Smooth muscle cell (in vitro differentiated cells): ENCODE results near the gene SCO1. TPM values are rescaled to one million over a fixed set of nuclear protein-coding genes. Genes with fewer than 3 reads are reported as not detected.
A peak's percentile ranks its signal among the peaks of the same experiment; 100 is the strongest.

ENCODE experiments used
- DNase-seq: peaks from one replicate; lab custom pipeline; 2025; ENCODE audit not compliant: unreplicated experiment; lab: John Stamatoyannopoulos, UW
- H2AFZ ChIP-seq: fragments of 200-600 bp; sonication (generic); 2 replicates; pipeline ENCODE4 v1.6.0; 2016; ENCODE audit warnings: antibody characterized with exemption, low read depth, mild to moderate bottlenecking
- H3F3A ChIP-seq: fragments of 200-600 bp; sonication (generic); 2 replicates; pipeline ENCODE4 v1.6.0; 2017; ENCODE audit warnings: antibody characterized with exemption, low read depth
- H3K27ac ChIP-seq: fragments of 200-600 bp; sonication (generic); 2 replicates; pipeline ENCODE4 v1.5.1; 2016; ENCODE audit warnings: low read depth, mild to moderate bottlenecking
- H3K27me3 ChIP-seq: fragments of 200-600 bp; sonication (generic); 2 replicates; pipeline ENCODE4 v1.6.1; 2016; ENCODE audit warnings: low read depth, mild to moderate bottlenecking
- H3K36me3 ChIP-seq: fragments of 200-600 bp; sonication (generic); 2 replicates; pipeline ENCODE4 v1.5.1; 2016; ENCODE audit warnings: low read depth
- H3K4me1 ChIP-seq: fragments of 200-600 bp; sonication (generic); 2 replicates; pipeline ENCODE4 v1.5.1; 2016; ENCODE audit warnings: low read depth
- H3K4me2 ChIP-seq: fragments of 200-600 bp; sonication (generic); 2 replicates; pipeline ENCODE4 v1.6.0; 2016; ENCODE audit warnings: mild to moderate bottlenecking
- H3K4me3 ChIP-seq: fragments of 200-600 bp; sonication (generic); 2 replicates; pipeline ENCODE4 v1.5.1; 2016; ENCODE audit warnings: mild to moderate bottlenecking
- H3K79me2 ChIP-seq: fragments of 200-600 bp; sonication (generic); 2 replicates; pipeline ENCODE4 v1.6.0; 2016; ENCODE audit warnings: low read depth, mild to moderate bottlenecking
- H3K9ac ChIP-seq: fragments of 200-600 bp; sonication (generic); 2 replicates; pipeline ENCODE4 v1.6.0; 2016; ENCODE audit warnings: low read depth
- H3K9me3 ChIP-seq: fragments of 200-600 bp; sonication (generic); replicated peaks from 2 replicates; pipeline ENCODE4 v1.5.1; 2016; ENCODE audit warnings: low read depth
- H4K20me1 ChIP-seq: fragments of 200-600 bp; sonication (generic); 2 replicates; pipeline ENCODE4 v1.6.0; 2016; ENCODE audit warnings: low read depth
- CTCF ChIP-seq: fragments of 200-600 bp; sonication (generic); IDR thresholded peaks from 2 replicates; pipeline ENCODE4 v1.5.1; 2017; ENCODE audit warnings: borderline replicate concordance, mild to moderate bottlenecking, antibody characterized with exemption; ENCODE audit not compliant: insufficient read depth, poor library complexity, severe bottlenecking
- WGBS: methylation state at CpG from one replicate; pipeline ENCODE4 v1.1.7; 2016; ENCODE audit warnings: low lambda C conversion rate; 5-methylcytosine and 5-hydroxymethylcytosine counted together
- polyA plus RNA-seq: library from polyadenylated mRNA; unstranded; fragments of >200 nt; fragmentation: Nextera tagmentation; extraction: Ambion mirVana; gene quantifications from 2 replicates; pipeline ENCODE4 v1.2.1, GENCODE V29; 2016
- total RNA-seq: library from RNA; depleted of rRNA; stranded (reverse); fragments of >200 nt; gene quantifications from 2 replicates; pipeline ENCODE4 v1.2.3, GENCODE V29; 2014

Gene SCO1
- total and polyA plus RNA-seq, 2 experiments from 2014 or later = 25.9 to 28.3 TPM

- Histone ChIP-seq H3K9ac (no peak overlapping the region), H3K9me3 (no peaks in the 10 kb centered on the region), H3F3A (no peaks in the 10 kb centered on the region), H4K20me1 (peaks cover 34% of the 10 kb centered on the region), H2AFZ (no peak overlapping the region), H3K79me2 (peaks cover 31% of the 10 kb centered on the region), H3K4me3 (no peak overlapping the region), H3K27me3 (no peaks in the 10 kb centered on the region), H3K27ac (no peak overlapping the region), H3K36me3 (peaks cover 36% of the 10 kb centered on the region), H3K4me1 (no peaks in the 10 kb centered on the region), H3K4me2 (no peak overlapping the region)
- 96% methylated on average over 2 of the region's 2 CpGs for WGBS
- no peak for TF ChIP-seq CTCF
- no peak for DNase-seq
Observed at GRCh38 chr17:10687499-10687898, 9.8 kb downstream of the SCO1 start.

- no peaks in the 10 kb centered on the region for H3K9me3 ChIP-seq
- H3K4me1 ChIP-seq = no peaks in the 10 kb centered on the region
- no peak overlapping the region for H3K4me2 ChIP-seq
- H3K27me3 ChIP-seq = no peaks in the 10 kb centered on the region
- H3K27ac ChIP-seq = no peak overlapping the region
- H3F3A ChIP-seq = no peaks in the 10 kb centered on the region
- peaks cover 4% of the 10 kb centered on the region for H3K79me2 ChIP-seq
- H4K20me1 ChIP-seq = peaks cover 21% of the 10 kb centered on the region
- TF ChIP-seq CTCF = peak; percentile 45
- no peak for DNase-seq
- no peak overlapping the region for H3K9ac ChIP-seq
- 47% methylated on average over 2 of the region's 2 CpGs for WGBS
- H3K36me3 ChIP-seq = peaks cover 29% of the 10 kb centered on the region
- no peak overlapping the region for H2AFZ ChIP-seq
- no peak overlapping the region for H3K4me3 ChIP-seq
Observed at GRCh38 chr17:10683853-10684252, 13.5 kb downstream of the SCO1 start.

GRCh38 chr17:10681866-10682446 is 15.4 kb downstream of the SCO1 start:
- Histone ChIP-seq H3K27me3 (no peaks in the 10 kb centered on the region), H3K4me2 (no peak overlapping the region), H3K9ac (no peak overlapping the region), H2AFZ (no peak overlapping the region), H3K79me2 (no peaks in the 10 kb centered on the region), H3K4me1 (no peaks in the 10 kb centered on the region), H3K36me3 (peaks cover 29% of the 10 kb centered on the region), H3F3A (no peaks in the 10 kb centered on the region), H3K9me3 (no peaks in the 10 kb centered on the region), H3K27ac (no peak overlapping the region), H4K20me1 (peaks cover 6% of the 10 kb centered on the region), H3K4me3 (no peak overlapping the region)
- 82% methylated on average over 7 of the region's 7 CpGs for WGBS
- DNase-seq = no peak
- TF ChIP-seq CTCF = no peak

- Histone ChIP-seq H3K4me3 (no peak overlapping the region), H2AFZ (no peak overlapping the region), H3K4me2 (no peak overlapping the region), H3K27me3 (no peaks in the 10 kb centered on the region), H3K36me3 (no peaks in the 10 kb centered on the region), H4K20me1 (no peaks in the 10 kb centered on the region), H3K79me2 (no peaks in the 10 kb centered on the region), H3K9ac (no peak overlapping the region), H3K4me1 (no peaks in the 10 kb centered on the region), H3K27ac (no peak overlapping the region), H3F3A (no peaks in the 10 kb centered on the region), H3K9me3 (no peaks in the 10 kb centered on the region)
- WGBS = 93% methylated on average over 4 of the region's 4 CpGs
- no peak for TF ChIP-seq CTCF
- DNase-seq = no peak
Observed at GRCh38 chr17:10674704-10675103, 22.6 kb downstream of the SCO1 start.
